ENCODE data around the gene MACROD2.

MACROD2 gene

DNA sequence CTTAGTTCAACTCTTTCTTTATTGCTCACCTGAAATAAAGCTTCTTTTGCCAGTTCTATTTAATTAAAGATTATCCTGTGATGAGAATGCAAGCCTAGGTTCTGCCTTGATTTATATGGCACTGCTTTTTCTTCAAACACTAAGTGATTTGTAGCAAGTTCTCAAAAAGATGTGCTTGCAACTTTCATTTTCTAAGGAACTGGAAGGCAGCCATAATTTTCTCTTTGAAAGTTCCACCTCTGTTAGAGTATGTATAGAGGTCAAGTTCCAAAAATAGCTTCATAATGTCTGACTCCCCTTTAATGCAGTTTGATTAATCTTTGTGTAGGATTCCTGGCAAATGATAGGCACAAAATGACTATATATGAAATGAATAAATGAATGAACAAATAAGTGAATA, 870.4 kb downstream of the MACROD2 start:
- DNase-seq (ENCODE audit: low read depth in 3 of 3) = no peak

GRCh38 chr20:14866841-14867514, 871.7 kb downstream of the MACROD2 start:
- no peak for DNase-seq (ENCODE audit: low read depth in 3 of 3)

DNA sequence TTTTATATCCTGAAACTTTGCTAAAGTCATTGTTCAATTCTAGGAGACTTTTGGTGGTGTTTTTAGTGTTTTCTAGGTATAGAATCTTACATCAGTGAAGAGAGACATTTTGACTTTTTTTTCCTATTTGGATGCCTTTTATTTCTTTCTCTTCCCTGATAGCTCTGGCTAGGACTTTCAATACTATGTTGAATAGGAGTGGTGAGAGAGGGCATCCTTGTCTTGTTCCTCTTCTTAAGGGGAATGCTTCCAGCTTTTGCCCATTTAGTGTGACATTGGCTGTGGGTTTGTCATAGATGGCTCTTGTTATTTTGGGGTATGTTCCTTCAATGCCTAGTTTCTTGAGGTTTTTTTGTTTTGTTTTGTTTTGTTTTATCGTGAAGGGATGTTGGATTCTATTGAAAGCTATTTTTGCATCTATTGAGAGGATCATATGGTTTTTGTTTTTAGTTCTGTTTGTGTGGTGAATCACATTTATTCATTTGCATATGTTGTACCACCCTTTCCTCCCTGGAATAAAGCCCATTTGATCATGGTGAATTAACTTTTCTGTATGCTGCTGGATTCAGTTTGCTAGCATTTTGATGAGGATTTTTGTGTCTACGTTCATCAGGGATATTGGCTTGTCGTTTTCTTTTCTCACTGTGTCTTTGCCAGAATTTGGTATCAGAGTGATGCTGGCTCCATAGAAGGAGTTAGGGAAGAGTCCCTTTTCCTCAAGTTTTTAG, 882.1 kb downstream of the MACROD2 start:
- DNase-seq (ENCODE audit: low read depth in 3 of 3) = no peak

DNA sequence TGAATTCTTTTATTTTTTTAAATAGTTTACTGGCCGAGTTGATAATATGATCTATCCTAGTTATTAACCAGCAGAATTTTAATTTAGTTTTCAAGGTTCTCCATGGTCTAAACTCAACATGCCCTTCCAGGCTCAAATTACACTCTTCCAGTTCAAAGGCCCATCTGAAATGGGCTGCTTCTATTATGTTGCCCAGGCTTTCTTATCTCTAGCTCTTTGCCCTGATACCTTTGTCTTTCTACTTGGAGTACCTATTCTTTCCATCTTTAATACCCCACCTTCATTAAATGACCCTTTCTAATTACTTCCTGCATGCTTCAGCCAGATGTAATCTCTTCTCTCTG, 883.3 kb downstream of the MACROD2 start:
- DNase-seq (ENCODE audit: low read depth in 3 of 3) = no peak

DNA sequence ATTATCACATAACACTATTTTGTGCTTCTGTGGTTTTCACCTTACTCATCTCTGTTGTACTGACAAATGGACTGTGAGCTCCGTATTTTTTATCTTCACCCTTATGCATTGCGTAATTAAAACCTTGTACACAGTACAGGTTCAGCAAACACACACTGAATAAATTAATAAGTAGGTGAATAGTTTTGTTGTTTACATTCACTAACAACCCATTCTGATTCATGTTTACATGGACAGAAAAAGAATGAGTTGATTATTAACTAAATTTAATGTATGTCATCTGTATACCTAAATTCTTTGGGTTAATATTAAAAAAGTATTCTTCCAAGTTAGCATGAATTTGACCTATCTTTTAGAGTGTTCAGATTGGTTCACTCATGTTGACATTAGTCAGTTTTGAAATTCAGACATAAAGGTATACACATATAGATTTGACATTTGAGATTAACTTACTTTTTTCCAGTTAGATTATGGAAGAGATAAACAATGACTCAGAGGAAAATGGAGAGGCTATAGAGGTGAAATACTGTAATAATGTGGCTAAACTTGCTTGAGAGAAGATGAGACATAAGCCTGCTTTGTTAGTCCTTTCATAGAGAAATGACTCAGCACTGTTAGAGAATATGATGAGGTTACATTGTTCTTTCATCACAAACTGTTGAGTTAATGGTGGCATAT, 883.8 kb downstream of the MACROD2 start:
- DNase-seq (ENCODE audit: low read depth in 3 of 3) = no peak

DNA sequence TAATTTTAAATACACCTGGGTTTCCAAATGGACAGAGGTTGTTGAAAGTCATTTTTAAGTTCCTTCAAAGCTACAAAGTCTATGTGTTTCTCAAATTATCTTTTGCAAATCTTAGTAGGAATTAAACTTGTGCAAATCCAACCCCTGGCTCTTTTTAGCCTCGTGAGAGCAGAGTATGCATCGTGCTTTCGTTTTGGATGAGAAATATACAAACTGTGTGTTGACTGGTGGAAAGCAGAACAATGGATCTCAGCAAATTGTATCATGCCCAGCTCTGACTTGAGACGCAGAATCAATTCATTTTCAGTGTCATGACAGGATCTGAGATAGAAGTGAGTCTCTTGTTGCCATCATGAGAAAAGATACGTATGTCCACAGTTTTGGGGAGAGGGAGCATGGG, 884.5 kb downstream of the MACROD2 start:
- DNase-seq (ENCODE audit: low read depth in 3 of 3) = no peak

DNA sequence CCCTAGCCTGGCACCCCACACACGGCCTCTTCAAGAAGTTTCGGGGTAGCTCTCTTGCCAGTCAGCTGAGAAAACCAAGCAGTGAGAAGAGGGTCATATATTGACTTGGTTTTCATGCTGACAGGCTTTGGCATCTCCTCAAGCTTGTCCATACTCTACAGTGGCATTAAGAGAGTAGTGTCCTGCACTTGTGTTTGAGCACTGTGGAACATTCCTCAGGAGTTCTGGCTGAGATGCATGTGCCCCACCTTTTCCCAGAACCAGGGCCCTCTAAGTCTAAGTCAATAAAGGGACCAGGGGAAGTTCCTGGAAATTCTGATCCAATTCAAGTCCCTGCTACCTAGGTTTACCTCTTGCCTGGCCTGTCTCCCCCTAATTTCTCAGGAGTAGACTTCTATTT, 886.2 kb downstream of the MACROD2 start:
- DNase-seq (ENCODE audit: low read depth in 3 of 3) = no peak

DNA sequence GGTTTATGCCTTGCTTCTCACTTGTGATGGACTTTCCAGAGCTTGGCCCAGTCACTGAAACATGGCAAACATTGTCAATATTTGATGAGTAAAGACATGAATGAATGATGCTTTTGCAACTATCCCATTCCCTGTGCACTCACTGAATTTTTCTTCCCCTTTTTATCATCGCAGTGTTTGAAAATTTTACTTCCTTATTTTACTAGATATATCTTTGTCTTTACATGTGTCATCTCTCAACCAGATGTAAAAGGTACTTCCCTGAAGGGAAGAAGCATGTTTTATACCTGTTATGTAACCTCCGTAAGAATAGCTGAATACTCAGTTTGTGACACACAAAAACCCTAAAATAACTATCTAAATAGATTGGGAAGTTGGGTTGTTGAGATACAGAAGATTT, 886.8 kb downstream of the MACROD2 start:
- no peak for DNase-seq (ENCODE audit: low read depth in 3 of 3)

- DNase-seq (ENCODE audit: low read depth in 3 of 3) = no peak
Observed at GRCh38 chr20:14882846-14883245, 887.5 kb downstream of the MACROD2 start.

GRCh38 chr20:14883324-14883723, 888.0 kb downstream of the MACROD2 start:
- DNase-seq (ENCODE audit: low read depth in 3 of 3) = no peak

DNA sequence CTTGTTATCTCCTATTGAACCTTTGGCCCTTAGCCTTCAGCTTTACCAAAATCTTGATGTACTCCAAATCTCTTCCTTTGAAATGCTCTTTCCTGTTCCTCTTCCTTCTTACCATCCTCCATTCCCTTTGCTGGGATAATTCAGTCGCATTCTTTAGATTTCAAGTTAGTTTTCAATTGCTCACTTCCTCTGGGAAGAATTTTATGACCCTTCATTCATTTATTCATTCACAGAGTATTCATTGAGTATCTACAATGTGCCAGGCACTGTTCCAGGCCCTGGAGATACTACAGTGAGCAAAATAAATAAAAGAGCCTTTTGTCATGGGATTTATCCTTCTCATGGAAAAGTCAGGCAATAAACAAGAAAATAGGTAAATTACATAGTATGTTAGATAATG, 890.3 kb downstream of the MACROD2 start:
- DNase-seq (ENCODE audit: low read depth in 3 of 3) = no peak

DNA sequence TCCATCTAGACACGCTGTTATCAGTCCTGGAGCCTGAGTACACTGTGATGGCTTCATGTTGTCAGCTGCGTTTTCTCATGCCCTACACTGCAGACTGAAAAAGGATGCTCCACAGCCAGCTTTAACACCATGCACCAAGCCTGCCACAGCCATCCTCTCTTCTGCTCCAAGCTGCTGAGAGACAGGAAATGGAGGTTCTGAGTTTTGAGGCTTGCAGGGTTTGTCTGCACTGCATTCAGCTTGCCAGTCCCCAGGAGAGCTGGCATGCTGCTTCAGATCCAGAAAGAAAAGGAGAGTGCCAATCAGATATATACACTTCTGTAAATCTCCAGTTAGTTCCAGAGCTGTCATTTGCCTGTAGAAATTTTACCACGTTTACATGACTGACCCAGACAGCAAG, 892.8 kb downstream of the MACROD2 start:
- no peak for DNase-seq (ENCODE audit: low read depth in 3 of 3)

DNA sequence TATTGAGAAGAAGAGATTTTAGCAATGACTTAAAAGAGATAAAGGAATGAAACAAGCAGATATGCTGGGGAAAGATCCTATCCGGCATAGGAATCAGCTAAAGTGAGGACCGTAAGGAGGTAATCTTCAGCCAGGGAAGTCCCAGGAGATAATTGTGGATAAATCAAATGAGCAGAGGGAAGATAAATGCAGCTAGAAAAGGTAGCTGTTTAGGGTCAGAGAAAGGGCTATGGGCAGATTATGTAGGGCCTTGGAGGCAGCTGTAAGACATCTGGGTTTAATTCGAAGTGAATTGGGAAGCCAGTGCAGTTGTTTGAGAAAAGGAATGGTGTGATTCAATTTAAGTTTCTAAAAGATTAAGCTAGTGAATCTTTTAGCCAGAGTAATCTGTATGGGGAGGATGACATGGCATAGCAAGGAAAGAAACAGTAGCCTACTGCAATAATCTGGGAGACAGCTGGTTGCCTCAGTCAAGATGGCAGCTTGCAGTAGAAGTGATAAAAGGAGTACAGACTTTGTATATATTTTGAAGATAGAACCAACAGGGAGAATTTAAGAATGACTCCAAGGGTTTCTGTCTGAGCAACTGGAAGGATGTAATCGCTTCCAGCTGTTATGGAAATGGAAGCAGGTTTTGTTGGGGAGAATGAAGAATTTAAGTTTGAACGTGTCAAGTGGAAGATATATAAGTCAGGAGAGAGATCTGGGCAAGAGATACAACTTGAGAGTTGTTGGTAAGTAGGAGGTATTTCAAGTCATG, 894.4 kb downstream of the MACROD2 start:
- DNase-seq (ENCODE audit: low read depth in 3 of 3) = no peak

GRCh38 chr20:14890713-14891112, 895.4 kb downstream of the MACROD2 start:
- no peak for DNase-seq (ENCODE audit: low read depth in 3 of 3)

GRCh38 chr20:14892782-14893181, 897.5 kb downstream of the MACROD2 start:
- no peak for DNase-seq (ENCODE audit: low read depth in 3 of 3)

DNA sequence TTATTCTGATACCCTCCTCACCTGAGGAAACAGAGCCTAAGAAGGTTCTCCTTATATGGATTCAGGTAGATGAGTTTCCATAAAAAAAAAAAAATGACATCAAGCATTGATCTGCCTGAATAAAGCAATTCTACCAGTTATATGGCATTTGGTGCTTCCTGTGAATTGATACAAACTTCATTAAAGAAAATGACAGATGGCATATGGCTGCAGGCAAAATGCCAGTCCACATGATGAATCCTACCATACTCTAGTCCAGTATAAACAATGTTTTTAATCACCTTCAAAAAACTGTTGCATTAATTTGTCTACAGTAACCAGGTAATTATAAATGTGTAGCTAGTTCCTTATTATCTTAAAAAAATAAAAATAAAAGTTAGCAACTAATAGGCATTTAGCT, 901.3 kb downstream of the MACROD2 start:
- DNase-seq (ENCODE audit: low read depth in 3 of 3) = no peak

DNA sequence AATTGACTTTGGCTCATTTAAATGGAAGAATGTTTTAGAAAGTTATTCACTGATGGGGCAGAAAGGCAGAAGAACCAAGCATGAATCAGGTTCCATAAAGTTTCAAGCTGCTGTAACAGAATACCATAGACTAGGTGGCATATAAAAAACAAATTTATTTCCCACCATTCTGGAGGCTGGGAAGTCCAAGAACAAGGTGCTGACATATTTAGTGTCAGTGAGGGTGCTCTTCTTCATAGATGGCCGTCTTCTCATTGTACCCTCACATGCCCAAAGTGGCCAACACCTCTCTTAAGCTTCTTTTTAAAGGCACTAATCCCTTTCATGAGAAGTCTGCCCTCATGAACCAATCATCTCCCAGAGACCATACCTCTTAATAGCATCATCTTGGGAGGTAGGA, 902.3 kb downstream of the MACROD2 start:
- no peak for DNase-seq (ENCODE audit: low read depth in 3 of 3)

DNA sequence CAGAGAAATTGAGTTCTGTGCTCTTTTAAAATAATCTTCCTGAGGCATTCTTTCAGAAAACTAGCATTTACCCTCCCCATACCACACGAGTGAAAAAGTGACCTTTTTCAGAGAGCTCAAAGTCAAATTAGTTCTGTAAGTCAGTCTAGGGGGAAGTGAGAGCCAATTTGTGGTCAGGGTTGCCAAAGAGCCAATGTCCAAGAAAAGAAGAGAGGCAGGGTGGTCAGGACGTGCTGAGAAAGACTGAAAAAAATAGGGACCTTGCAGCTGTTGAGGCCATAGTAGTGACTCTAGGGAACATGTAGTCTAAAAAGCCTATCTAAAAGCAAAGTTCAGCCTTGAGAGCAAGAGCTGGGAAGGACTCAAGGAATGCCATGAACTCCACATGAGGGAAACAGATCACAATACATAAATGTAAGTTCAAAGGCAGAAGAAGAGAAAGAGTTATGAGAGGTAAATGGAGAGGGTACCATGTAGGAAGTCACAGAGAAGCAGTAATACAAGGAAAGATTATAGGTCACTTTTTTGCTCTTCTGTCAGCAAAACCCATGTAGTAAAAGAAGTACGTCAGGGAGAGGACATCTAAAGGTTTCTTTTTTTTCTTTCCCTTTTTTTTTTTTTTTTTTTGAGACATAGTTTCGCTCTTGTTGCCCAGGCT, 907.2 kb downstream of the MACROD2 start:
- DNase-seq (ENCODE audit: low read depth in 3 of 3) = no peak

- DNase-seq (ENCODE audit: low read depth in 3 of 3) = no peak
Observed at GRCh38 chr20:14906908-14907434, 911.7 kb downstream of the MACROD2 start.

DNA sequence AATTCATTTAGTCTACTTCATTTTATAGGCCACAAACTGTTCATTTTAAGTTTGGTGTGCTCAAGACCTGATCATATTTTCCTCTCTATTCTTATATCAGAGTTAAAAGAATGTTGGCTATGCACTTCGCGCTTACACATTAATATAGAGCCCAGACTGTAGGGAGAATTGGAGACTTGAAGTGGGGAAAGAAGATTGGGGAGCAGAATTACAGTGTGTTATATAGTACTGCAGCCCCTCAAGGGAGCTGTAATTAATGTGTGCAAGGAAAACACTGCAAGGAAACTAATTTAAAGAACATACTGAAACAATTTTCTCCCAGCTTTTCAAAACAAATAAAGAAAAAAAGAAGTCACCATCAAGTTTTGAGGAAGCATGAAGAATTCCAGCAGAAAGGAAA, 914.8 kb downstream of the MACROD2 start:
- DNase-seq (ENCODE audit: low read depth in 3 of 3) = no peak

DNA sequence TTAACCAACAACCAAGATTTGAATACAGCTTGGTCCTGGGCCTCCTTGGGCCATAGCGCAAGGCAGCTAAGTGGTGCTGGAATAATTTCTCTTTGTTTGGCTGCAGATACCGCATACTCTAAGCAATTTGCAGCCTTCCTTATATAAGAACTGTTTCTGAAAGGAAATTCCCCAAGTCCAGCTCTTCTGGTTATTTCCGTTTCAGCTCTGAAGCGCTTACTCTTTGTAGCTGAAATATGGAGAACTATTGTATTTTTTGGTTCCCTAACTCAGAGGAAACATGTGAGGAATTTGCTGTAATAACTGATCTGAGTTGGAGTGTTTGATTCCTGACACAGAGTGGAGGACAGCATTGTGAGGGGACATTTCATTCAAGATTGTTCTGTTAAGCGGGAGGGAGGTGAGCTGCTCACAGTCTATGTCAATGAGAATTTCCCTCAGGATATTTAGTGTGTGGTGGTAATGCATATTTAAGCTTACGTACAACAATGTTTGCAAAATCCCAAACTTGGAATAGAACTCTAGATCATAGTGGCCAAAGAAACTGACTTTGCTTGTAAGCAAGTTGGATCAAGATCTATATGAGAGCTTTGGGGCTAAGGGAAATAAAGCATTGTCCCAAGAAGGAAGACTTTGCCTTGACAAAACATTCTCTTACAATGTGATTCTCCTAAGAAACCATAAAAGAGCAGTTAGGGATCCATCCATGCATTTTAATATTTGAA, 918.7 kb downstream of the MACROD2 start:
- no peak for DNase-seq (ENCODE audit: low read depth in 3 of 3)

All from stimulated activated CD4-positive, alpha-beta T cell treated with anti-CD3 and anti-CD28 coated beads, TNF-alpha, amount 100 ng/mL, for 48 hours (primary cell).